ENCODE data around the gene PCBP2.

Gene PCBP2

GRCh38 chr12:53502983-53503728 is 51.3 kb downstream of the PCBP2 start:
- no peaks in the 10 kb centered on the region for H3K9me3 Mint-ChIP-seq
- no peak overlapping the region for H3K4me3 Mint-ChIP-seq
- no peak for DNase-seq (ENCODE audit: low spot score in 2 of 2)
- no peaks in the 10 kb centered on the region for H3K27me3 Mint-ChIP-seq
- H3K4me1 Mint-ChIP-seq = peaks cover 40% of the 10 kb centered on the region
- ATAC-seq (replicated peaks; ENCODE audit: extremely low read depth, poor library complexity, severe bottlenecking) = no peak
- H3K36me3 Mint-ChIP-seq (ENCODE audit: insufficient read depth) = peaks cover 23% of the 10 kb centered on the region
- no peak overlapping the region for H3K27ac Mint-ChIP-seq (ENCODE audit: low read depth)

GRCh38 chr12:53504004-53504920 is 52.4 kb downstream of the PCBP2 start:
- Mint-ChIP-seq H3K27ac (ENCODE audit: low read depth) (no peak overlapping the region), H3K36me3 (ENCODE audit: insufficient read depth) (peaks cover 20% of the 10 kb centered on the region), H3K9me3 (no peaks in the 10 kb centered on the region), H3K4me1 (peaks cover 35% of the 10 kb centered on the region), H3K4me3 (no peak overlapping the region), H3K27me3 (no peaks in the 10 kb centered on the region)
- DNase-seq (ENCODE audit: low spot score in 2 of 2) (no peak), ATAC-seq (replicated peaks; ENCODE audit: extremely low read depth, poor library complexity, severe bottlenecking) (no peak)

- Mint-ChIP-seq H3K4me1 (peaks cover 30% of the 10 kb centered on the region), H3K9me3 (no peaks in the 10 kb centered on the region), H3K27ac (ENCODE audit: low read depth) (peak overlapping the region; percentile 52), H3K4me3 (no peak overlapping the region), H3K36me3 (ENCODE audit: insufficient read depth) (peaks cover 17% of the 10 kb centered on the region), H3K27me3 (no peaks in the 10 kb centered on the region)
- DNase-seq (ENCODE audit: low spot score in 2 of 2) (no peak), ATAC-seq (replicated peaks; ENCODE audit: extremely low read depth, poor library complexity, severe bottlenecking) (no peak)
Measured at GRCh38 chr12:53505086-53505485, 53.2 kb downstream of the PCBP2 start.

- no peak for ATAC-seq (replicated peaks; ENCODE audit: extremely low read depth, poor library complexity, severe bottlenecking)
- peaks cover 25% of the 10 kb centered on the region for H3K4me1 Mint-ChIP-seq
- H3K36me3 Mint-ChIP-seq (ENCODE audit: insufficient read depth) = peaks cover 16% of the 10 kb centered on the region
- H3K27ac Mint-ChIP-seq (ENCODE audit: low read depth) = no peak overlapping the region
- H3K4me3 Mint-ChIP-seq = no peak overlapping the region
- no peak for DNase-seq (ENCODE audit: low spot score in 2 of 2)
- no peaks in the 10 kb centered on the region for H3K9me3 Mint-ChIP-seq
- no peaks in the 10 kb centered on the region for H3K27me3 Mint-ChIP-seq
Measured at GRCh38 chr12:53505555-53506449, 53.9 kb downstream of the PCBP2 start.

- Mint-ChIP-seq H3K27ac (ENCODE audit: low read depth) (no peak overlapping the region), H3K36me3 (ENCODE audit: insufficient read depth) (peaks cover 16% of the 10 kb centered on the region), H3K27me3 (no peaks in the 10 kb centered on the region), H3K4me1 (peaks cover 25% of the 10 kb centered on the region), H3K9me3 (no peaks in the 10 kb centered on the region), H3K4me3 (no peak overlapping the region)
- DNase-seq (ENCODE audit: low spot score in 2 of 2) (no peak), ATAC-seq (replicated peaks; ENCODE audit: extremely low read depth, poor library complexity, severe bottlenecking) (no peak)
Measured at GRCh38 chr12:53506450-53506785, 54.5 kb downstream of the PCBP2 start.

GRCh38 chr12:53506881-53507602 is 55.1 kb downstream of the PCBP2 start, which contains the start of gene NPFF:
NPFF (minus strand) TSS chr12:53507484; CDS start chr12:53507474, 10 bp downstream.
- Mint-ChIP-seq H3K9me3 (no peaks in the 10 kb centered on the region), H3K4me1 (peaks cover 22% of the 10 kb centered on the region), H3K36me3 (ENCODE audit: insufficient read depth) (peaks cover 16% of the 10 kb centered on the region), H3K27ac (ENCODE audit: low read depth) (no peak within 1 kb of the TSS), H3K4me3 (no peak within 1 kb of the TSS), H3K27me3 (no peaks in the 10 kb centered on the region)
- ATAC-seq (replicated peaks; ENCODE audit: extremely low read depth, poor library complexity, severe bottlenecking) (no peak), DNase-seq (ENCODE audit: low spot score in 2 of 2) (no peak)

GRCh38 chr12:53507603-53507885 is 55.6 kb downstream of the PCBP2 start:
- ATAC-seq (replicated peaks; ENCODE audit: extremely low read depth, poor library complexity, severe bottlenecking) (no peak), DNase-seq (ENCODE audit: low spot score in 2 of 2) (no peak)
- no peaks in the 10 kb centered on the region for H3K27me3 Mint-ChIP-seq
- H3K4me3 Mint-ChIP-seq = no peak overlapping the region
- no peak overlapping the region for H3K27ac Mint-ChIP-seq (ENCODE audit: low read depth)
- no peaks in the 10 kb centered on the region for H3K9me3 Mint-ChIP-seq
- H3K36me3 Mint-ChIP-seq (ENCODE audit: insufficient read depth) = peaks cover 21% of the 10 kb centered on the region
- peaks cover 18% of the 10 kb centered on the region for H3K4me1 Mint-ChIP-seq

- Mint-ChIP-seq H3K4me3 (peak overlapping the region; percentile 10), H3K27me3 (no peaks in the 10 kb centered on the region), H3K27ac (ENCODE audit: low read depth) (peak overlapping the region; percentile 22), H3K36me3 (ENCODE audit: insufficient read depth) (peaks cover 22% of the 10 kb centered on the region), H3K4me1 (peaks cover 18% of the 10 kb centered on the region), H3K9me3 (no peaks in the 10 kb centered on the region)
- peak; percentile 85 for ATAC-seq (replicated peaks; ENCODE audit: extremely low read depth, poor library complexity, severe bottlenecking)
- peak; percentile 73 to 81 for DNase-seq (ENCODE audit: low spot score in 2 of 2)
Measured at GRCh38 chr12:53508534-53509170, 56.8 kb downstream of the PCBP2 start.

- Mint-ChIP-seq H3K27ac (ENCODE audit: low read depth) (no peak overlapping the region), H3K36me3 (ENCODE audit: insufficient read depth) (peaks cover 29% of the 10 kb centered on the region), H3K9me3 (no peaks in the 10 kb centered on the region), H3K27me3 (no peaks in the 10 kb centered on the region), H3K4me3 (no peak overlapping the region), H3K4me1 (peaks cover 10% of the 10 kb centered on the region)
- no peak for ATAC-seq (replicated peaks; ENCODE audit: extremely low read depth, poor library complexity, severe bottlenecking)
- no peak for DNase-seq (ENCODE audit: low spot score in 2 of 2)
Measured at GRCh38 chr12:53510181-53510812, 58.4 kb downstream of the PCBP2 start.

GRCh38 chr12:53513712-53514410 is 62.0 kb downstream of the PCBP2 start:
- Mint-ChIP-seq H3K9me3 (no peaks in the 10 kb centered on the region), H3K4me1 (no peaks in the 10 kb centered on the region), H3K27ac (ENCODE audit: low read depth) (no peak overlapping the region), H3K4me3 (no peak overlapping the region), H3K36me3 (ENCODE audit: insufficient read depth) (peaks cover 33% of the 10 kb centered on the region), H3K27me3 (no peaks in the 10 kb centered on the region)
- DNase-seq (ENCODE audit: low spot score in 2 of 2) (no peak), ATAC-seq (replicated peaks; ENCODE audit: extremely low read depth, poor library complexity, severe bottlenecking) (no peak)
